Effector memory CD4-positive, alpha-beta T cell (primary cell): ENCODE results near the gene BRD1.

Experiments
- DNase-seq, 3 donors: peaks; one replicate each; pipeline ENCODE4 v3.0.0-alpha.2; 2020
- H3K27ac ChIP-seq: 2 replicates; pipeline ENCODE4 v1.7.0; 2013; ENCODE audit warnings: mild to moderate bottlenecking, low read length, moderate library complexity; ENCODE audit not compliant: insufficient read depth, poor library complexity, severe bottlenecking
- H3K27me3 ChIP-seq: replicated peaks from 2 replicates; pipeline ENCODE4 v1.7.0; 2013; ENCODE audit warnings: mild to moderate bottlenecking, low read length; ENCODE audit not compliant: insufficient read depth, control insufficient read depth, poor library complexity, severe bottlenecking
- H3K36me3 ChIP-seq: 2 replicates; pipeline ENCODE4 v1.7.0; 2013; ENCODE audit warnings: mild to moderate bottlenecking, low read length, moderate library complexity; ENCODE audit not compliant: control insufficient read depth, insufficient read depth
- H3K4me1 ChIP-seq: 2 replicates; pipeline ENCODE4 v1.7.0; 2013; ENCODE audit warnings: low read length, mild to moderate bottlenecking; ENCODE audit not compliant: control insufficient read depth, insufficient read depth, poor library complexity, severe bottlenecking
- H3K4me3 ChIP-seq: 2 replicates; pipeline ENCODE4 v1.7.0; 2013; ENCODE audit warnings: low read length, low read depth, mild to moderate bottlenecking; ENCODE audit not compliant: insufficient read depth, poor library complexity, severe bottlenecking
- H3K9me3 ChIP-seq: 2 replicates; pipeline ENCODE4 v1.7.0; 2013; ENCODE audit warnings: mild to moderate bottlenecking, low read length, moderate library complexity; ENCODE audit not compliant: control insufficient read depth

Gene BRD1

DNA sequence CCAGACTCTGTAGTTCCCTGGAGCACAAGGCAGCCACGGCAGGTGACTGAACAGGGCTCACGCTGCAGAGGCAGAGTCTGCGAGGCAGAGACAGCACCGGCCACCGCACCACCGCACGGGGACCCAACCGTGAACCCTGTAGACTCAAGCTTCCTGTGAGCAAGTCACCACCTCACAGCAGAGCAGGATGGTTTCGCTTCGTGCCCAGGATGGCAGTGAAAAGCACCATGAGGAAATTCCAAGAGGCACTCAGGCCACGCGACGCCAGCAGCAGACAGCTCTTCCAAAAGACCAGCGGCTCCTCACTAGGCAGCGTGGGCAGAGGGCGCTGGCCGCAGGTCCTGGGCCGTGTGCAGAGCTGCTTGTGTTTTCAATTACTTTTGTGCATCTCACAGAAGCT is 24.5 kb downstream of the BRD1 start:
- H3K27ac ChIP-seq, result no peak overlapping the region
- DNase-seq, result no peak
- peaks cover 28% of the 10 kb centered on the region for H3K36me3 ChIP-seq
- H3K4me1 ChIP-seq, result peaks cover 9% of the 10 kb centered on the region
- no peaks in the 10 kb centered on the region for H3K27me3 ChIP-seq
- no peaks in the 10 kb centered on the region for H3K9me3 ChIP-seq
- H3K4me3 ChIP-seq, result no peak overlapping the region

GRCh38 chr22:49801391-49802060 is 26.1 kb downstream of the BRD1 start:
- Histone ChIP-seq H3K27me3 (no peaks in the 10 kb centered on the region), H3K27ac (no peak overlapping the region), H3K9me3 (no peaks in the 10 kb centered on the region), H3K4me1 (no peaks in the 10 kb centered on the region), H3K36me3 (peaks cover 44% of the 10 kb centered on the region), H3K4me3 (no peak overlapping the region)
- no peak for DNase-seq

DNA sequence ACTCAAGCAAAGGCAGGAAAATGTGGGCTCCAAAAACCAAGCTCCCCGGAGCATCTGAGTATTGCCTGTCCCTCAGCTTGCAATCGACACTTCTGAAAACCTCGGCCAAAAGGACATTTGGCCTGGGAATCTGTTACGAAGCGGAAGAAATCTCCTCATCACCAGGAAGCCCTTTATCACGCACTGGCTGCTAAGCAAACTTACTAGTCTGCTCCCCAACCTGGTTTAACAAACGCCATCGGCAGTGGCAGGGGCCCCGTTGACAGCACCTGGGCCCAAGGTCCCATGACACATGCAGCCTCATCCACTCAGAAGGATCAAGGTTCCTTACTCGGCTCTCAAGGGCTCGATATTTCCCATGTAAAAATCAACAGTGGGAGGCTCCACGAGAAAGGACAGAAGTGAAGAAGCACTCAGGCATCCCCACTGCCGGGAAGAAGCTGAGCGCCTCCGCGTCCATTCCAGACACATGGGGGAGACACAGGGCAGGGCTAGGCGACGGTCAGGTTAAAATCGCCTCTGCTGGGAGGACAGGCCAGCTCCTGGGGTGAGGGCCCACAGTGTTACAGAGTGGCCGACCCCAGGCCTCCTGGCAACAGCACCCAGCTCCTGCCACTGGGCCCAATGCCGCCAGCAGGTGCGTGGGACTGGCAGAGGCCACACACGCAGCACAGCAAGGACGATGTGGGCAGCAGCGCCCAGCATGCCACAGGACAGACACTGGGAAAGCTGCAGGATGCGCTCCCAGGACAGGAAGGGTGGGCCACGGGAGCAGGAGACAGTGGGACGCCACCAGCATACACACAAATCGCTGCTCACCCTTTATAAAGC is 27.1 kb downstream of the BRD1 start:
- Histone ChIP-seq H3K9me3 (no peaks in the 10 kb centered on the region), H3K4me3 (no peak overlapping the region), H3K27ac (no peak overlapping the region), H3K27me3 (no peaks in the 10 kb centered on the region), H3K36me3 (peaks cover 51% of the 10 kb centered on the region), H3K4me1 (no peaks in the 10 kb centered on the region)
- no peak for DNase-seq

GRCh38 chr22:49799431-49800075 is 28.1 kb downstream of the BRD1 start:
- H3K27ac ChIP-seq, result no peak overlapping the region
- H3K27me3 ChIP-seq, result no peaks in the 10 kb centered on the region
- H3K36me3 ChIP-seq, result peaks cover 60% of the 10 kb centered on the region
- no peak overlapping the region for H3K4me3 ChIP-seq
- DNase-seq, result no peak
- no peaks in the 10 kb centered on the region for H3K9me3 ChIP-seq
- H3K4me1 ChIP-seq, result no peaks in the 10 kb centered on the region

- H3K4me1 ChIP-seq, result no peaks in the 10 kb centered on the region
- no peak for DNase-seq
- H3K27ac ChIP-seq, result no peak overlapping the region
- H3K9me3 ChIP-seq, result no peaks in the 10 kb centered on the region
- no peaks in the 10 kb centered on the region for H3K27me3 ChIP-seq
- peaks cover 64% of the 10 kb centered on the region for H3K36me3 ChIP-seq
- H3K4me3 ChIP-seq, result no peak overlapping the region
These were observed 29.1 kb downstream of the BRD1 start for GRCh38 chr22:49798486-49799151.

- H3K9me3 ChIP-seq, result no peaks in the 10 kb centered on the region
- H3K4me1 ChIP-seq, result no peaks in the 10 kb centered on the region
- no peak overlapping the region for H3K27ac ChIP-seq
- H3K27me3 ChIP-seq, result no peaks in the 10 kb centered on the region
- H3K4me3 ChIP-seq, result no peak overlapping the region
- H3K36me3 ChIP-seq, result peaks cover 64% of the 10 kb centered on the region
- no peak for DNase-seq
These were observed 30.0 kb downstream of the BRD1 start for GRCh38 chr22:49797706-49798105.

- Histone ChIP-seq H3K36me3 (peaks cover 72% of the 10 kb centered on the region), H3K9me3 (no peaks in the 10 kb centered on the region), H3K27ac (no peak overlapping the region), H3K27me3 (no peaks in the 10 kb centered on the region), H3K4me3 (no peak overlapping the region), H3K4me1 (no peaks in the 10 kb centered on the region)
- no peak for DNase-seq
These were observed 30.9 kb downstream of the BRD1 start for GRCh38 chr22:49796596-49797270.

GRCh38 chr22:49795521-49795920 is 32.2 kb downstream of the BRD1 start:
- H3K27ac ChIP-seq, result no peak overlapping the region
- H3K4me3 ChIP-seq, result no peak overlapping the region
- no peak for DNase-seq
- H3K27me3 ChIP-seq, result no peaks in the 10 kb centered on the region
- peaks cover 82% of the 10 kb centered on the region for H3K36me3 ChIP-seq
- no peaks in the 10 kb centered on the region for H3K9me3 ChIP-seq
- H3K4me1 ChIP-seq, result no peaks in the 10 kb centered on the region

DNA sequence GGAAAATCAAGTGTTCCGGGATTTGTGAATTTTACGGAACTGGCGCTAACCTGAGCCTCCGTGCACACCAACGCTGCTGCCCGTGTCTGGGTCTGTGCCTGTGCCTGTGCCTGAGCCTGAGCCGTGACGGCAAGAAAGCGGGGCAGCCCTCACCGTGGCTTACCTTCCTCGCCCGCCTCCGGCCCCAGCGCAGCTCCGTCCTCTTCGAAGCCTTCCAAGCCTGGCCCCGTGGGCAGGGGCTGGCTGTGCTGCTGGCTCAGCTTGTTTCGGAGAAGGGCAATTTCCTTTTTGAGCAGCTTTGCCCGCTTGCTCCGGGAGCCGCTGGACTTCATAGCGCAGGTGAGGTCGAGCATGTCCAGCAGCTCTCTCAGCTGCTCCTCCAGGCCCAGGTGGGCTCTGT is 33.8 kb downstream of the BRD1 start:
- DNase-seq, result no peak
- no peaks in the 10 kb centered on the region for H3K27me3 ChIP-seq
- no peak overlapping the region for H3K27ac ChIP-seq
- no peaks in the 10 kb centered on the region for H3K9me3 ChIP-seq
- H3K36me3 ChIP-seq, result peaks cover 78% of the 10 kb centered on the region
- no peak overlapping the region for H3K4me3 ChIP-seq
- peaks cover 14% of the 10 kb centered on the region for H3K4me1 ChIP-seq
